EL (cell line): ENCODE results near the gene AADAT.
"Not testable (repeated sequence)": the region's sequence is repeated elsewhere in the genome, so short reads cannot be mapped to it uniquely, and the experiment has no call there.

Experiments
- DNase-seq: peaks from one replicate; pipeline ENCODE4 v3.0.0-alpha.2; 2016

AADAT gene

GRCh38 chr4:170088716-170089115, 1.0 kb downstream of the AADAT start:
- no peak for DNase-seq

- DNase-seq = no peak
These were observed 2.5 kb downstream of the AADAT start for GRCh38 chr4:170087163-170087700.

DNA sequence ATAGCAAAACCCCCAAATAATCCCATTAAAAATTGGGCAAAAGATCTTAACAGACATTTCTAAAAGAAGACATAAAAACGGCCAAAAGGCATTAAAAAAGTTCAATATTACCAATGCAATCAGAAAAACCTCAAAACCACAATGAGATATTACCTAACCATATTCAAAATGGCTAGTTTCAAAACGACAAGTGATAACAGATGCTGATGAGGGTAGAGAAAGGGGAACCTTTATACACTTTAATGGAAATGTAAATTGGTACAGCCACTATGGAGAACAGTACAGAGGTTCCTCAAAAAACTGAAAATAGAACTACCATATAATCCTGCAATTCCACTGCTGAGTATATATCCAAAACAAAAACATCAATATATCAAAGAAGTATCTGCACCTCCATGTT, 6.2 kb downstream of the AADAT start:
- DNase-seq = no peak

- DNase-seq = no peak
These were observed 9.3 kb downstream of the AADAT start for GRCh38 chr4:170080496-170080895.

DNA sequence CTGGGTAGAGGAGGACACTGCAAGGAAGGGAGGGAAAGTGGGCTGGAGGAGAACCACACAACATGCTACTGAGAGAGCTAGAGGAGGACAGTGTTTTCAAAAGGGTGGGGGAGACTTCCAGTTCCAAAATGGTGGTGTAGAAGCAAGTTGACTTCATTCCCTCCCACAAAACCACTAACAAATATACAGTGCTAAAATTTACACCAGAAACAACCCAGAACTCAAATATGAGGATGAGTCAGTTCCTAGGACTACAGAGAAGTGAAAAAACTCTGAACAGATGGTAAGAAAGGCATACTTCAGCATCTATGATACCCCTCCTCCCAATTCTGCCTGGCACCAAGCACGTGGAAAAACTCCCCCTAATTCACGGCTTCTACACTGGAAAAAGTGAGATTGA, 9.8 kb downstream of the AADAT start:
- DNase-seq = no peak

GRCh38 chr4:170071196-170071595, 18.6 kb downstream of the AADAT start:
- DNase-seq = no peak

- no peak for DNase-seq
These were observed 21.2 kb downstream of the AADAT start for GRCh38 chr4:170068438-170069128.

DNA sequence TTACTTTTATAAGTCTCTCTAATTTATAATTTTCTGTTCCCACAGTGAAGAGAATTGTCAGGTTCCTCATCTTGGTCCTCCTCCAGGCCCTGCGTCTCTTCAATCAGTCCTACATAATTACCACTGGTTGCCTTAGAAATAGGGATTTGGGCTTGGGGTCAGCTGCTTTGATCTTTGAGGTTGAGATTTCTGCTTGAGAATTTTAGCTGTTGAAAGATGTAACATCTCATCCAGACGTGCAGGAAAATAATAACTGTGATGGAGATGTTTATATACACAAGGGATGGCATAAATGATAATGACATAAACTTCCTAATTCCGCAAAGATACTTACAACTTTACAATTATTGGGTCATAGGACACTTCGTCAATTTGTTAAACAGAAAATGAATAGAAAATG, 30.3 kb downstream of the AADAT start:
- DNase-seq = no peak

GRCh38 chr4:170058826-170059225, 30.9 kb downstream of the AADAT start:
- no peak for DNase-seq

- no peak for DNase-seq
These were observed 31.9 kb downstream of the AADAT start for GRCh38 chr4:170057866-170058265.

- DNase-seq = no peak
These were observed 36.8 kb downstream of the AADAT start for GRCh38 chr4:170052919-170053318.

DNA sequence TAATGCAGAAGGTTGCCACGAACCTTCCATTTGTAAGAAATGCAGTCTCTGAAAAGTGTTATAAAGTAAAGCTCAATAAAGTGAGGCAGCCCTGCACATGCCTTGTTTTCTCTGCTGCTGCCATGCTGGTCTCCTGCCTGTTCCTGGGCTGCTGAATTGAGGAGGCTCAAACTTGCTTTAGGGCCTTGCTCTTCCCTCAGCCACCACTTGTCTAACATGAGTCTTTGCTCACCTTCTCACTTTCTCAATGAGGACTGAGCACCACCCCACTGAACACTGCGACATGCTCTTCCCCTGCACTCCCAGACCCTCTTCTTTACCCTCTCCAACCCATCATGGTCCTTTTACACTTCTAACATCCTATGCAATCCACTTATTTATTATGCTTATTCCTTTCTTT, 38.4 kb downstream of the AADAT start:
- no peak for DNase-seq

DNA sequence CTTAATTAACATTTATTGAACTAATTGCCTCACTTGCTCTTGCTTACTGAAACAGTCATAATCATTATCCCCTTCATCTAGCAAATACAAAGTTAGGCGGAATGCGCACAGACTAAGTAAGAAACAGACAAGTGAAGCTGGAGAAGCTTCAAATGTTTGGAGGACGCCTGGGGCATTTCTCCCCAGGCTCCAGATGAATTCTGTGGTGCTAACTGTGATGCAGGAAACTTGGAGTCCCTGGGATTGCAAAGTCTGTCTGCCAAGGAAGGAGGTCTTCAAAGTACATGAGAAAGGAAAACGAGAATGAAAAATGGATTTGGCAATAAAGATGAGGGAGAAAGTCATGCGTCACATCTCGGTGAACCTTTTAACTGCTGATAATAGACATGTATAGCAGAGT, 40.0 kb downstream of the AADAT start:
- DNase-seq = no peak

- DNase-seq = peak; percentile 53
These were observed 41.9 kb downstream of the AADAT start for GRCh38 chr4:170047771-170048354.

- DNase-seq = not testable (repeated sequence)
These were observed 43.6 kb downstream of the AADAT start for GRCh38 chr4:170046156-170046555.

DNA sequence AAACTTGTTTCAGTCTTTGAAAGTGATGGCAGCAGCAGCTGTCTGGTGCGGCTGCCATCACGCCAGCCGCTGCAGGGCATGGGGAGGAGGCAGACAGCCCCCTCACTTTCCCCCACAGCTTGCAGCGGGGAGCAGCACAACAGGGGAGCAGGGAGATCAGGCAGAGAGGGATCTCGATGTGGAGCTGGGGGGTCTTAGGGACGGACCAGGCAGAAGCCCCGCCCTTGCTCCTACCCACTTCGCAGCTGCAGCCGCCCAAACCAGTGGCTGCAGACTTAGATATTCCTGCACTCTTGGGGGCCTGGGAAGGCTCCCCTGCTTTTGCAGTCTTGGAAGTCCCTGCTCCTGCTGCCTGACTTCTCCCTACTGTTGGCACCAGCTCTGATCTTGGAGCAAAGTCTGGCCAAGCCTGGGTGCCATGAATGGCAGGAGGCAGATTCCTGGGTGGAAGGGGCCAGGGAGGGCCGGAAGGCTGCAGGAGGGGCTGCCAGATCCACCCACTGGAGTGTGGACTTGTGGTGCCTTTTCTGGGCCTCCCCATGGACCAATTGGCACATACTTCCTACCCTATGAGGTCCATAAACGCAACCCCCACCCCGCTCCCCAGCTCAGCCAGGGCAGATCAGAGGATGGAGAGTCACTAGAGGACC, 49.6 kb downstream of the AADAT start:
- DNase-seq = no peak

DNA sequence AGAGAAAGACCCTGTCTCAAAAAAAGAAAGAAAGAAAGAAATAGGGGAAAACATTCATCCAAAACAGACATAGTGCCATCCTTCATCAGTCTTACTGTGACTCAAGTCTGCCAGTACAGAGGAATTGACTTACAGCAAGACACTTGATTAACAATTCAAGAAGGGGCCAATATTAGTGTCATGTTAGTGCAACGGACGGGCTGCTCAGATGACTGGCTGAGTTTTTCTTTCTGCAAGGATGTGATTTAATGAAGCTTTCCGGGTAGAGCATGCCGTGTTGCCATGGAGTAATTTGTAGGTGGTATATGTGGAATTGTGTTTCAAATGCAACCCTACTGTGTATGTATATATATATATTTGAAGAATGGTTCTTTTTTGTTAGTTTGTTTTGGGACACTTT, 51.0 kb downstream of the AADAT start:
- DNase-seq = no peak

- no peak for DNase-seq
These were observed 51.5 kb downstream of the AADAT start for GRCh38 chr4:170038232-170038631.

DNA sequence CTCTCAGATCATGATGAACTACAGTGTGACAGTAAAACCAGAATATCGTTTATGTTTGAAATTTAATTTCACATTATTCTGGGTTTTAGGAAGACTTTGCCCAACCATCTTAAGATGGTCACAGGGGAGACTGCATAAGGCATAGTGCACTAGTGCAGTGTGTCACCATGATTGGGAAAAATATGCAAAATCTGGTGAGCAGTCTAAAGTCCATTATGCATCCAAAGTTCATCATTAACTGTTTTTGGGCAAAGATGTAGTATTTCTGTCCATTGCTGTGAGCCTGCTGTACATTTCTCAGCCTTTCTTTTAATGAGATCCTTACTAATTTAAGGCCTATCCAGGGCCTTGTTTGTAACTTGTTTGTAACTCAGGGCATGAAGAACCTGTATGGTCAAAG, 52.3 kb downstream of the AADAT start:
- no peak for DNase-seq

GRCh38 chr4:170035845-170036244, 53.9 kb downstream of the AADAT start:
- no peak for DNase-seq

DNA sequence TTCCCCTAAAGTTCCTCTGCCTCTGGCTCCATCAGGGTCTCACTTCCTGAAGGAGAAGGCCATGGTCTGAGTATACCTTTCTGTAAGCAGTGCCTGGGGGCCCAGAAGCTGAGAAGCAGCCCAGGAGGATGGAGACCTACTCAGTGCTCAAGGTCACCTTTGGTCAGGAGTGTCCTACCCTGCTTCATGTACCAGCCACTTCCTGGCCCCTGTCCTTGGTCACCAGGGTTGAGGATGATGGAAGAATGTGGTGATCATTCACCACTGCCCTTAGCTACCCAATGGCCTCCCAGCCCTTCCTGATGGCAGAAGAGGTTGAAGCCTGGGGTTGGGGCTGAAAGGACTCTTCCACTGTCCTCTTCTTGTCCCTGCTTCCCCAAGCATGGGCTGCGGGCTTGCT, 54.5 kb downstream of the AADAT start:
- DNase-seq = no peak

- no peak for DNase-seq
These were observed 55.8 kb downstream of the AADAT start for GRCh38 chr4:170033999-170034398.

GRCh38 chr4:170030121-170030520, 59.6 kb downstream of the AADAT start:
- no peak for DNase-seq

DNA sequence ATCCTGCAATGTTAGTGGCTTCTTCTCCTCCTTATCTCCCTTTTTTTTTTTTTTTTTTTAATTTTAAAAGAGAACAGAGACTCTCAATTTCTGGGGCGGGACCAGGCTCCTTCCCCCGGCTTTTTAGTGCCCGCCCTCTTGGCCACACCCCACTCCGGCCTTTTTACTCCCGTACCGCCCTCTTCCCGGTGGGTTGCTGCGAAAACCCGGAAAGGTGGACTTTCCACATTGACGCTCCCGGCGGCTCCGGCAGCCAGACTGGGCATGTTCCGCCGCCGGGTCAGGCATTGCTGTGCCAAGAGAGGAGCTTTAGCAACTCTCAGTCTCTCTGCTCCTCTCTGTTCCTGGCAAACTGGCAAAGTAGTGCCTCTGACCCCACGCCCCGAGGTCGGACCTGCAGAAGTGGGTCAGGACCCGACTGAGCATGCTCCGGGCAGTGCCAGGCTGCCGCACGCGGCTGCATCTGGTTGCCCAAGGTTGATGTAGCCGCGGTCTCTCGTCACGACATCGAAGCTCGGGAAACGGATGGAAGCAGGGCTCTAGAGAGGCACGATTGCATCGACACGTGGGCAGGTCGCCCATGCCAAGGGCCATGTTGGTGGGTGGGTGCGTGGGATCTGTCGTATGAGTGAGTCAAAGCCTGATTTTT, 62.5 kb downstream of the AADAT start:
- DNase-seq = peak; percentile 92
